Measurements from ENCODE around the gene DUSP22.

DNA sequence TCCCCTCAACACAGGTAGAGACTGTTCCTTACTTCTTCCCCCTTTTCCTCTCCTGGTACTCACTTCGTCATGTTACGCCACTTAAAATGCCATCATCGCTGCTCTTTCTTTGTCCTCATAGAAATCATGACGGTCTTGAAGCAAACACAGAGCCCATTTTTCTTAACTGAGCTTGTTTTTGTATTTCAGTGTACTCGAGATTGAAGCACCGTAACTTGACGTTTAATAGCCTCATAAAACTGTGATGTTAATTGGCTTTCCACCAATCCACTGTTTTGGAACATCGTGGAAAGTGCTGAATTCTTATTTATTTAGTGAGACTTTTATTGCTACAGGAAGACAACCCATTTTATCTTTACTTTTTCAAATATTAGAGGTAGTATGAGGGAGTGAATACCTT lies 38.7 kb downstream of the DUSP22 start:
- TF ChIP-seq, protein P1, sequence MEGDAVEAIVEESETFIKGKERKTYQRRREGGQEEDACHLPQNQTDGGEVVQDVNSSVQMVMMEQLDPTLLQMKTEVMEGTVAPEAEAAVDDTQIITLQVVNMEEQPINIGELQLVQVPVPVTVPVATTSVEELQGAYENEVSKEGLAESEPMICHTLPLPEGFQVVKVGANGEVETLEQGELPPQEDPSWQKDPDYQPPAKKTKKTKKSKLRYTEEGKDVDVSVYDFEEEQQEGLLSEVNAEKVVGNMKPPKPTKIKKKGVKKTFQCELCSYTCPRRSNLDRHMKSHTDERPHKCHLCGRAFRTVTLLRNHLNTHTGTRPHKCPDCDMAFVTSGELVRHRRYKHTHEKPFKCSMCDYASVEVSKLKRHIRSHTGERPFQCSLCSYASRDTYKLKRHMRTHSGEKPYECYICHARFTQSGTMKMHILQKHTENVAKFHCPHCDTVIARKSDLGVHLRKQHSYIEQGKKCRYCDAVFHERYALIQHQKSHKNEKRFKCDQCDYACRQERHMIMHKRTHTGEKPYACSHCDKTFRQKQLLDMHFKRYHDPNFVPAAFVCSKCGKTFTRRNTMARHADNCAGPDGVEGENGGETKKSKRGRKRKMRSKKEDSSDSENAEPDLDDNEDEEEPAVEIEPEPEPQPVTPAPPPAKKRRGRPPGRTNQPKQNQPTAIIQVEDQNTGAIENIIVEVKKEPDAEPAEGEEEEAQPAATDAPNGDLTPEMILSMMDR (IDR thresholded peaks at IDR 0.05 in 2 of 3, conservative IDR thresholded peaks at IDR 0.05 in 1 of 3; ENCODE audit: borderline replicate concordance in 1 of 3, insufficient read depth in 1 of 3, low read depth in 2 of 3, low read length in 2 of 3), result no peak
- no peak for TF ChIP-seq EZH2 (IDR thresholded peaks at IDR 0.05)
- no peak for TF ChIP-seq POLR2A (IDR thresholded peaks at IDR 0.05; ENCODE audit: borderline replicate concordance, extremely low read depth, insufficient read depth, insufficient read length)
- no peak for TF ChIP-seq ZNF274 (IDR thresholded peaks at IDR 0.05; ENCODE audit: low read depth, low read length)
- TF ChIP-seq POLR2AphosphoS5 (IDR thresholded peaks at IDR 0.05; ENCODE audit: low read depth, low read length), result no peak
- TF ChIP-seq, protein P2, sequence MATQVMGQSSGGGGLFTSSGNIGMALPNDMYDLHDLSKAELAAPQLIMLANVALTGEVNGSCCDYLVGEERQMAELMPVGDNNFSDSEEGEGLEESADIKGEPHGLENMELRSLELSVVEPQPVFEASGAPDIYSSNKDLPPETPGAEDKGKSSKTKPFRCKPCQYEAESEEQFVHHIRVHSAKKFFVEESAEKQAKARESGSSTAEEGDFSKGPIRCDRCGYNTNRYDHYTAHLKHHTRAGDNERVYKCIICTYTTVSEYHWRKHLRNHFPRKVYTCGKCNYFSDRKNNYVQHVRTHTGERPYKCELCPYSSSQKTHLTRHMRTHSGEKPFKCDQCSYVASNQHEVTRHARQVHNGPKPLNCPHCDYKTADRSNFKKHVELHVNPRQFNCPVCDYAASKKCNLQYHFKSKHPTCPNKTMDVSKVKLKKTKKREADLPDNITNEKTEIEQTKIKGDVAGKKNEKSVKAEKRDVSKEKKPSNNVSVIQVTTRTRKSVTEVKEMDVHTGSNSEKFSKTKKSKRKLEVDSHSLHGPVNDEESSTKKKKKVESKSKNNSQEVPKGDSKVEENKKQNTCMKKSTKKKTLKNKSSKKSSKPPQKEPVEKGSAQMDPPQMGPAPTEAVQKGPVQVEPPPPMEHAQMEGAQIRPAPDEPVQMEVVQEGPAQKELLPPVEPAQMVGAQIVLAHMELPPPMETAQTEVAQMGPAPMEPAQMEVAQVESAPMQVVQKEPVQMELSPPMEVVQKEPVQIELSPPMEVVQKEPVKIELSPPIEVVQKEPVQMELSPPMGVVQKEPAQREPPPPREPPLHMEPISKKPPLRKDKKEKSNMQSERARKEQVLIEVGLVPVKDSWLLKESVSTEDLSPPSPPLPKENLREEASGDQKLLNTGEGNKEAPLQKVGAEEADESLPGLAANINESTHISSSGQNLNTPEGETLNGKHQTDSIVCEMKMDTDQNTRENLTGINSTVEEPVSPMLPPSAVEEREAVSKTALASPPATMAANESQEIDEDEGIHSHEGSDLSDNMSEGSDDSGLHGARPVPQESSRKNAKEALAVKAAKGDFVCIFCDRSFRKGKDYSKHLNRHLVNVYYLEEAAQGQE (IDR thresholded peaks at IDR 0.05; ENCODE audit: low read depth), result no peak
- TF ChIP-seq RAD21 (IDR thresholded peaks at IDR 0.05; ENCODE audit: low read depth), result no peak
- TF ChIP-seq EZH2phosphoT487 (IDR thresholded peaks at IDR 0.05; ENCODE audit: borderline replicate concordance), result no peak
